Measurements from ENCODE around the gene SMC3. TPM values are rescaled to one million over a fixed set of nuclear protein-coding genes. Genes with fewer than 3 reads are reported as not detected.

The SMC3 gene
- polyA plus RNA-seq, 1 of the 3 experiments (the other 2 are of a cell fraction) = 10.1 TPM

GRCh38 chr10:110525349-110526260 lies 41.9 kb upstream of the SMC3 start:
- WGBS (ENCODE audit: low lambda C conversion rate) = 62% methylated on average over 9 of the region's 9 CpGs

More at GRCh38 chr10:110525349-110526260, 41.9 kb upstream of the SMC3 start:
- H3K27me3 ChIP-seq (ENCODE audit: insufficient read depth) = no peaks in the 10 kb centered on the region
- peak; percentile 78 for TF ChIP-seq MAX (IDR thresholded peaks at IDR 0.05; ENCODE audit: low read depth)
- no peak for TF ChIP-seq JUND (IDR thresholded peaks at IDR 0.05)
- TF ChIP-seq RFX5 (IDR thresholded peaks at IDR 0.05; ENCODE audit: low read length) = no peak
- TF ChIP-seq RCOR1 (IDR thresholded peaks at IDR 0.05; ENCODE audit: low read length) = no peak
- TF ChIP-seq FOXJ3 (CRISPR knock-in tag; IDR thresholded peaks at IDR 0.05) = no peak
- TF ChIP-seq CTCF (IDR thresholded peaks at IDR 0.05) = no peak
- peak; percentile 48; the same call in 1 of the 2 replicates for TF ChIP-seq FOSL2 (IDR thresholded peaks at IDR 0.05; ENCODE audit: borderline replicate concordance, low read depth)
- TF ChIP-seq PBX3 (IDR thresholded peaks at IDR 0.05) = peak; percentile 31
- TF ChIP-seq TEAD4 (IDR thresholded peaks at IDR 0.05; ENCODE audit: borderline replicate concordance, insufficient read depth) = no peak
- TF ChIP-seq NFIC (IDR thresholded peaks at IDR 0.05; ENCODE audit: borderline replicate concordance) = peak; percentile 14; the same call in 1 of the 2 replicates
- no peak for TF ChIP-seq NRF1 (IDR thresholded peaks at IDR 0.05; ENCODE audit: low read depth, low read length)
- TF ChIP-seq POLR2AphosphoS5 (IDR thresholded peaks at IDR 0.05; ENCODE audit: low read depth, low read length) = no peak
- no peak for TF ChIP-seq CHD2 (IDR thresholded peaks at IDR 0.05; ENCODE audit: low read length, partially characterized antibody)
- TF ChIP-seq TCF12 (IDR thresholded peaks at IDR 0.05) = peak; percentile 23; the same call in 1 of the 2 replicates
- 0 out of 4 replicates have a peak, but pooled peaks of 1 of the 2 experiments have one; percentile 48 for TF ChIP-seq EP300 (IDR thresholded peaks at IDR 0.05; ENCODE audit: borderline replicate concordance in 1 of 2, low read depth in 1 of 2, low read length in 1 of 2)
- no peak for TF ChIP-seq RXRA (IDR thresholded peaks at IDR 0.05; ENCODE audit: borderline replicate concordance, low read depth)
- ChIA-PET POLR2A (no interaction called here), CTCF (no interaction called here)
- DNase-seq = no peak
- no peak overlapping the region for H3K9ac ChIP-seq
- H3K27ac ChIP-seq (ENCODE audit: low read depth in 2 of 2, low read length in 1 of 2) = peak overlapping the region in 1 of 2 experiments; percentile 72; a peak in 3 of 4 replicates
- no peaks in the 10 kb centered on the region for H4K20me1 ChIP-seq (ENCODE audit: insufficient read depth)
- H2AFZ ChIP-seq (ENCODE audit: low read depth) = peak overlapping the region; percentile 23; the same call in 1 of the 2 replicates
- 0 out of 2 replicates have a peak overlapping the region, but pooled peaks have one; percentile 21 for H3K4me2 ChIP-seq
- no peaks in the 10 kb centered on the region for H3K36me3 ChIP-seq (replicated peaks in 1 of 2; ENCODE audit: control insufficient read depth in 1 of 2, insufficient read depth in 2 of 2, low read length in 1 of 2)
- no peak overlapping the region for H3K4me3 ChIP-seq (ENCODE audit: low read depth in 2 of 2, low read length in 1 of 2)
- H3K9me2 ChIP-seq = no peaks in the 10 kb centered on the region
- peaks cover 34% of the 10 kb centered on the region for H3F3A ChIP-seq (replicated peaks; ENCODE audit: insufficient read depth)
- H3K4me1 ChIP-seq (ENCODE audit: control insufficient read depth in 1 of 2, insufficient read depth in 2 of 2, low read depth in 1 of 2, low read length in 1 of 2) = peaks cover 8 to 53% of the 10 kb centered on the region in 2 experiments; a peak in 3 of 4 replicates
- no peaks in the 10 kb centered on the region; the same call in 1 of the 2 replicates for H3K79me2 ChIP-seq (ENCODE audit: insufficient read depth)
- H3K9me3 ChIP-seq = no peaks in the 10 kb centered on the region

Data from SK-N-SH (cell line).